GM12892 (cell line): ENCODE results near the gene CEP290.

Experiments used
- POLR2A ChIP-seq: IDR thresholded peaks from 2 replicates; pipeline ENCODE4 v1.6.1; 2011; ENCODE audit warnings: low read depth, low read length, control low read depth
- POLR2AphosphoS5 ChIP-seq: IDR thresholded peaks from 2 replicates; pipeline ENCODE4 v1.6.1; 2011; ENCODE audit warnings: low read depth, low read length, control low read depth

- peak; percentile 82 for TF ChIP-seq POLR2AphosphoS5
- TF ChIP-seq POLR2A = peak; percentile 91
These were observed 106.5 kb downstream of the CEP290 start for GRCh38 chr12:88035271-88035906.
